MV-4-11 (cell line): ENCODE data around the gene ZBTB5.
"Not testable (repeated sequence)": the region's sequence is repeated elsewhere in the genome, so short reads cannot be mapped to it uniquely, and the experiment has no call there.

Experiments used
- DNase-seq: peaks from one replicate; lab custom pipeline; 2025; lab: John Stamatoyannopoulos, UW

Gene ZBTB5

GRCh38 chr9:37452611-37453010 lies 12.6 kb downstream of the ZBTB5 start:
- no peak for DNase-seq

- no peak for DNase-seq
Observed at GRCh38 chr9:37451628-37452027, 13.6 kb downstream of the ZBTB5 start.

GRCh38 chr9:37449862-37450632 lies 15.2 kb downstream of the ZBTB5 start:
- DNase-seq = no peak

GRCh38 chr9:37447111-37447510 lies 18.1 kb downstream of the ZBTB5 start:
- no peak for DNase-seq

- no peak for DNase-seq
Observed at GRCh38 chr9:37446401-37446800, 18.8 kb downstream of the ZBTB5 start.

- no peak for DNase-seq
Observed at GRCh38 chr9:37445832-37446231, 19.4 kb downstream of the ZBTB5 start.

- DNase-seq = no peak
Observed at GRCh38 chr9:37444890-37445289, 20.4 kb downstream of the ZBTB5 start.

GRCh38 chr9:37443566-37443965 lies 21.7 kb downstream of the ZBTB5 start:
- no peak for DNase-seq

- DNase-seq = no peak
Observed at GRCh38 chr9:37442556-37442955, 22.7 kb downstream of the ZBTB5 start.

GRCh38 chr9:37441776-37442370 lies 23.4 kb downstream of the ZBTB5 start:
- no peak for DNase-seq

- no peak for DNase-seq
Observed at GRCh38 chr9:37438359-37438758, 26.9 kb downstream of the ZBTB5 start.

GRCh38 chr9:37437621-37438020 lies 27.6 kb downstream of the ZBTB5 start:
- no peak for DNase-seq

GRCh38 chr9:37437010-37437409 lies 28.2 kb downstream of the ZBTB5 start:
- no peak for DNase-seq

GRCh38 chr9:37436540-37436939 lies 28.7 kb downstream of the ZBTB5 start:
- no peak for DNase-seq

- DNase-seq = no peak
Observed at GRCh38 chr9:37433867-37434371, 31.3 kb downstream of the ZBTB5 start.

- no peak for DNase-seq
Observed at GRCh38 chr9:37432020-37432419, 33.2 kb downstream of the ZBTB5 start.

GRCh38 chr9:37430841-37431597 lies 34.2 kb downstream of the ZBTB5 start:
- DNase-seq = no peak

- DNase-seq = no peak
Observed at GRCh38 chr9:37429441-37430285, 35.6 kb downstream of the ZBTB5 start.

GRCh38 chr9:37428345-37428744 lies 36.9 kb downstream of the ZBTB5 start:
- no peak for DNase-seq

GRCh38 chr9:37426846-37427245 lies 38.4 kb downstream of the ZBTB5 start:
- DNase-seq = no peak

- DNase-seq = not testable (repeated sequence)
Observed at GRCh38 chr9:37426431-37426830, 38.8 kb downstream of the ZBTB5 start.

GRCh38 chr9:37425298-37425752 lies 39.9 kb downstream of the ZBTB5 start:
- DNase-seq = no peak
